ENCODE measurements around the gene PVALB. TPM values are rescaled to one million over a fixed set of nuclear protein-coding genes. Genes with fewer than 3 reads are reported as not detected.

The PVALB gene
- total and polyA plus RNA-seq, 2 donors (not counting 3 experiments of a cell fraction or from before 2014, with no cell fraction given) = not detected

DNA sequence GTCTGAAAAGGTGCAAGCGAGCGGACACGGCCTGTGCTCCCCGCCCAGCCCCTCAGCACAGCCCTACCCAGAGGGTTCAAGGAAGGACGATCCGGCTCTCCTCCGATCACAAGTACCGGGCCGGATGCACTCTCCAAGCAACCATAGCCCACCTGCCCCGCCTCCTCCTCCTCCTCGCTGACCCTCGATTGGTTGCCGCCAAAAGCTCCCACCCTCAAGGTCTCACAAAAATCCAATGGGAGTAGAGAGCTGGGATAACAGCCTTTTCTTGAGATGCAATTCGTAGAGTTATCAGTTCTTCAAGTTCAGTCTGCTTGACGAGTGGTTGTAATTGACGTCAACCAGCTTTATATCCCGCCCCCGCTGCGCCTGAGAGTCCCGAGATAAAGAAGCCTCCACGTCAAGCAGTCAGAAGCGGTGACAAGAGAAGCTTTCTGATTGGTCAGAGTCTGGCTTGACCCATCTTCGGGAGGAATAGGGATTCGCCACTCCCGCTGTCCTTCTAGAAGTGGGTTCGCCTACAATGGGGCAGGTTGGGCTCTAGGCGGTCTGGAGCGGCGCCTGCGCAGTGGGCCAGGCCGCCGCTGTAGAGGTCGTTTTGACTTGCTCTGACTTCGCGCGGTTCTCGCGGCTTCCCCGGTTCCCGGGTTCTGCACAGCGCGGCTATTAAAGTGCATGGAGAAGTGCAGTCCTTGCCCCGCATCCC, 40.7 kb downstream of the PVALB start, which contains the start of gene IFT27:
Gene IFT27 (minus strand): TSS at position 156 of the 706 bp plus-strand sequence. CDS start 412 bp downstream, outside the sequence.
- no peak within 1 kb of the TSS for H3K27ac ChIP-seq (ENCODE audit: insufficient read depth, low read depth, low read length)
- dilution Hi-C loops (cut with MboI; ENCODE audit: extremely low pct_ligation_motif_present, low sequenced_read_pairs) (loop anchor here (10.0 kb wide), 1 partner anchor 59 kb away; no protein-coding TSS in a partner anchor), intact Hi-C loops (cut with micrococcal nuclease) (loop anchor here (1.0 to 2.0 kb wide), 3 partner anchors 19 to 234 kb away; no protein-coding TSS in a partner anchor)

More for the DNA sequence above, 40.7 kb downstream of the PVALB start, which contains the start of gene IFT27:
- POLR2A ChIA-PET = interaction anchor here (0.5 to 1.1 kb wide), 3 partner anchors 10 to 246 kb away, joined by 3 to 4 read pairs (median 3); no protein-coding TSS in a partner anchor
- DNase-seq (ENCODE audit: low read depth, low spot score) (peak; percentile 100), FAIRE-seq (peak; percentile 100)
- no TSS peak for BruUV-seq (replicated peaks)
- peak within 1 kb of the TSS; percentile 59 to 93 (median 75) for H3K4me3 ChIP-seq (replicated peaks in 1 of 3; ENCODE audit: insufficient read depth in 1 of 3, low read depth in 1 of 3, low read length in 3 of 3)
- H3K79me2 ChIP-seq (ENCODE audit: control insufficient read depth, insufficient read depth, low read length) = no peaks in the 10 kb centered on the region
- H3K27me3 ChIP-seq (ENCODE audit: control insufficient read depth in 2 of 2, insufficient read depth in 2 of 2, low read length in 2 of 2) = no peaks in the 10 kb centered on the region
- no peaks in the 10 kb centered on the region for H3K9me1 ChIP-seq (replicated peaks; ENCODE audit: control insufficient read depth, extremely low read depth, insufficient read depth, low read length)
- no peaks in the 10 kb centered on the region for H3K36me3 ChIP-seq (ENCODE audit: control insufficient read depth in 2 of 2, extremely low read depth in 1 of 2, insufficient read depth in 2 of 2, low read length in 2 of 2)
- peak within 1 kb of the TSS; percentile 60 for H3K9ac ChIP-seq (replicated peaks; ENCODE audit: extremely low read depth, insufficient read depth, low read length)
- CTCF ChIA-PET = interaction anchor here (0.6 to 3.8 kb wide), 15 partner anchors 8 to 423 kb away, joined by 3 to 75 read pairs (median 4); no protein-coding TSS in a partner anchor
- H2AFZ ChIP-seq (ENCODE audit: low read depth, low read length) = peak within 1 kb of the TSS; percentile 81
- H3K4me2 ChIP-seq (ENCODE audit: insufficient read depth, low read length) = peak within 1 kb of the TSS; percentile 69
- peaks cover 10% of the 10 kb centered on the region for H3K4me1 ChIP-seq (ENCODE audit: control insufficient read depth, extremely low read depth, insufficient read depth, low read length)
- TF ChIP-seq POLR2AphosphoS5 (IDR thresholded peaks at IDR 0.05; ENCODE audit: insufficient read depth, low read depth, low read length) (peak; percentile 30), POLR2A (IDR thresholded peaks at IDR 0.05; ENCODE audit: low read depth, low read length) (peak; percentile 61), EZH2 (IDR thresholded peaks at IDR 0.05; ENCODE audit: borderline replicate concordance, low read depth, low read length, severe bottlenecking) (no peak), JUN (IDR thresholded peaks at IDR 0.05; ENCODE audit: borderline replicate concordance, insufficient read depth, insufficient read length, low read depth) (no peak)
- TF ChIP-seq, protein P1, sequence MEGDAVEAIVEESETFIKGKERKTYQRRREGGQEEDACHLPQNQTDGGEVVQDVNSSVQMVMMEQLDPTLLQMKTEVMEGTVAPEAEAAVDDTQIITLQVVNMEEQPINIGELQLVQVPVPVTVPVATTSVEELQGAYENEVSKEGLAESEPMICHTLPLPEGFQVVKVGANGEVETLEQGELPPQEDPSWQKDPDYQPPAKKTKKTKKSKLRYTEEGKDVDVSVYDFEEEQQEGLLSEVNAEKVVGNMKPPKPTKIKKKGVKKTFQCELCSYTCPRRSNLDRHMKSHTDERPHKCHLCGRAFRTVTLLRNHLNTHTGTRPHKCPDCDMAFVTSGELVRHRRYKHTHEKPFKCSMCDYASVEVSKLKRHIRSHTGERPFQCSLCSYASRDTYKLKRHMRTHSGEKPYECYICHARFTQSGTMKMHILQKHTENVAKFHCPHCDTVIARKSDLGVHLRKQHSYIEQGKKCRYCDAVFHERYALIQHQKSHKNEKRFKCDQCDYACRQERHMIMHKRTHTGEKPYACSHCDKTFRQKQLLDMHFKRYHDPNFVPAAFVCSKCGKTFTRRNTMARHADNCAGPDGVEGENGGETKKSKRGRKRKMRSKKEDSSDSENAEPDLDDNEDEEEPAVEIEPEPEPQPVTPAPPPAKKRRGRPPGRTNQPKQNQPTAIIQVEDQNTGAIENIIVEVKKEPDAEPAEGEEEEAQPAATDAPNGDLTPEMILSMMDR (IDR thresholded peaks at IDR 0.05; ENCODE audit: extremely low read depth in 1 of 2, insufficient read depth in 1 of 2, low read depth in 1 of 2, low read length in 2 of 2) = no peak
- H3K9me3 ChIP-seq (replicated peaks; ENCODE audit: control insufficient read depth, insufficient read depth, low read length) = no peaks in the 10 kb centered on the region
- no peaks in the 10 kb centered on the region for H4K20me1 ChIP-seq (replicated peaks; ENCODE audit: control insufficient read depth, extremely low read depth, insufficient read depth, low read length)
